CD4-positive, alpha-beta T cell treated with Interleukin-1 beta for 1 hour (primary cell): Measurements from ENCODE around the gene NRXN2.
A peak's percentile ranks its signal among the peaks of the same experiment; 100 is the strongest.

Experiments
- DNase-seq, 2 donors: peaks; one replicate each; pipeline ENCODE4 v3.0.0-alpha.2; 2020 to 2022

Gene NRXN2

DNA sequence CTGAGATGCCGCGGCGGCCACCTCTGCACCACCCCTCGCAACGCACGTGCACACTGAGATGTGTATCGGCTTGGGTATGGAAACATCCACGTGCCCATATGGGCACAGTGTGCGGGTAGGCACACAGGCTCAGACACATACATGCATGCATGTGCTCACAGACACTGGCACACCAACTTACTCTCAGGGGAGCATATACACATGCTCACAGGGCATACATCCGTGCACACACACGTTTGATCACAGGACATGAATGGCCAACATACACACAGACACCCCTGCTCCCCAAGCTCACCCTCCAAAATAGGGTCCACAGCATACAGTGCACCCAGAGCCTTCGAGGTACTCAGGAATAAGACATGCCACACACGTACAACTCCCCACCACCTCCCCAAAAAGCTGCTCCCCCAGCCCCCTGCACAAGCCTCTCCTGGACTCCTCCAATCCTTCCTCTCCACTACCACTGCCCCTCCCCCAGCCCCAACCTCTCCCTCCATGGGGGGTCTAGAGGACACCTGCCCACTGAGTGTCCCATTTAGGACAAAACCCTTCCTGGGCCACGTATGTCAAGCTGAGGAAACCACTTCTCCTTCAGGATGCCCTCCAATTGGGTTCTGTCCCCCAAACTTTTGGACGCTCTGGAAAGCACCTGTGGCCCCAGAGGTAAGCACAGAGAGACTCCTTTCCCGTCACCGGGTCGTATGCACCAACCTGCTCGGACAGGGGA is 78.9 kb downstream of the NRXN2 start:
- DNase-seq: no peak

DNA sequence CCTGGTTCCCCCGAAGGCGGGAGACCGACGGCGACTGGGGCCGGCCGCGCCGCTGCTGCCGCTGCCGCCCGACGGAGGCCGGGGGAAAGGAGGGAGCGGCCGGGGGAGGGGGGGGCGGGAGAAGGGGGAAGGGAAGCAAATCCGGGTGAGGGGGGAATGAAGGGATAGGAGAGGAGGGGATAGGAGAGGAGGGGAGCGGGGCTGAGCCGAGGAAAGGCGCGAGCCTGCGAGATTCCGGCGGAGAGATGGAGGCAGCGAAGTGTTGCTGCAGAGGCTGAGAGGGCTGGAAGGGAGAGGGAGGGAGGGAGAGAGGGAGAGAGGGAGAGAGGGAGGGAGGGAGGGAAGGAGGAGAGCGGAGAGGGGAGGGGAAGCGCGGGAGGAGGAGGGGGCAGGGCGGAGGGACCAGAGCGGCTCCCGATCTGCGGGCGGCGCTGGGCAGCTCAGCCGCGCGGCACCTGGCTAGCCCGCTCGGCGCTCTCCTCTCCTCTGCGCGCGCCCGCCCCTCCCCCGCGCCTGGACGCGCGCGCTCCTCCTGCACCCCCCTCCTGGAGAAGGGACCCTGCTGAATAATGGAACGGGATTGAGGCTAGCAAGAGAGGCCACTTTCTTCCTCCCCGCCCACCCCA is 79.6 kb downstream of the NRXN2 start:
- DNase-seq: no peak

DNA sequence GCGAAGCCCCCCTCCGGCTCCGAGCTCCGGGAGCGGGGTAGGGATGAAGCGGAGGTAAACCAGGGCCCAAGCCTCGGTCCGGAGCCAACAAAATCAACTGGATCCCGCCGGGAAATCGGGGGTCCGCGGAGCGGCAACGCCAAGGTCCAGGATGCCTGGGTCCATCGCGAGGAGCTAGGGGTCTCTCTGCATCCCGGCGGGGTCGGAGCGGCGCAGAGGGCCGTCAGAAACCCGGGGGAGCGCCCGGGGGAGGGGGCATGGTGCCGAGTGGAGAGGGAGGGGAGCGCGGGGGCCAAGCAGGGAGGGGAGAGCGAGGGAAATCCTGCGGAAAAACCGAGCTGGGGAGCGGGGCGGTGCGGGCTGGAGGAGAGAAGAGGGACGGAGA is 80.1 kb downstream of the NRXN2 start:
- DNase-seq: no peak

DNA sequence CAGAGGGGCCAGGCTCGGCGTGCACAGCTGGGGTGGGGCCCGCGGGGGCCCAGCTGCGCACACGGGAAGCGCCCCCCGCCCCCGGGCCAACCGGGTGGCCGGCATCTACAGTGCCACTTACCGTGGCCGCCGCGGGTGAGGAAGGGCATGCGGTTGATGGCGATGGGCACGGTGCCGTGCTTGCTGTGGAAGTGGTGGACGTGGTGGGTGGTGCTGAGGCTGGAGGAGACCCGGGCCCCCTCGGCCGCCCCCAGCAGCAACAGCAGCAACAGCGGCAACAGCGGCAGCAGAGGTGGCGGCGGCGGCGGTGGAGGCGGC is 80.6 kb downstream of the NRXN2 start:
- DNase-seq: no peak

DNA sequence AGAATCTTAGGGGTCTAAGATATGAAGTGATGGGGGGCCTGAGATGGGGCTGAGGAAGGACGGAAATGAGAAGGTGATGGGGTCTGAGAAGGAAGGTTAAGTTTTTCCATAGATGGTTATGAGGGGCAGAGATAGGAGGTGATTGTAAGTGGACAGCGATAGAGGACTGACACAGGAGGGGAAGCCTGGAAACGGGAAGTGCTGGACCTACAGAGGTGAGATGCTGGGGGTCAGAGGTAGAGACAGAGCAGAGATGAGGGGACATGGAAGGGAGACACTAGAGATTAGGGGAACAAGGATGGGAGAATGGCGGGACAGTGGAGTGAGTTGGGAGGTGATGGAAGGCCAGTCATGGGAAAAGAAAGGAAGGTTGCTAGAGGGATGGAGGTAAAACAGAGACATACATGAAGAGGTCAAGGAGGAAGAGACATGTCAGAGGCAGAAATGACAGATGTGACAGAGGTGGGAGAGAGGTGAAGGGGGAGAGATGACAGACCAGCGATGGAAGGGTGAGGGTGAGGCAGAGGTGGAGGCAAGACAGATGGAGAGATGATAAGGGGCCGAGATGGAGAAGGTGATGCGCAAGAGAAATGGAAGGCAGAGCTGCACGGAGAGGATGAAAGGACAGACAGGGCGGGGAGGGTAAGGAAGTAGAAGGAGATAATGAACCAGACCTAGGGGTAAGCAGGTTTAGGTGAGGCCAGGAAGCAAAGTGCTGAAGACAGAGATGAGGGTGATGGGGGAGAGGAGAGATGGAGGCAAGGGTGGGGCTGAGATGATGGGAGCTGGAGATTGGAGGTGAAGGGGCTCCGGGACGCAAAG is 81.2 kb downstream of the NRXN2 start:
- no peak for DNase-seq

DNA sequence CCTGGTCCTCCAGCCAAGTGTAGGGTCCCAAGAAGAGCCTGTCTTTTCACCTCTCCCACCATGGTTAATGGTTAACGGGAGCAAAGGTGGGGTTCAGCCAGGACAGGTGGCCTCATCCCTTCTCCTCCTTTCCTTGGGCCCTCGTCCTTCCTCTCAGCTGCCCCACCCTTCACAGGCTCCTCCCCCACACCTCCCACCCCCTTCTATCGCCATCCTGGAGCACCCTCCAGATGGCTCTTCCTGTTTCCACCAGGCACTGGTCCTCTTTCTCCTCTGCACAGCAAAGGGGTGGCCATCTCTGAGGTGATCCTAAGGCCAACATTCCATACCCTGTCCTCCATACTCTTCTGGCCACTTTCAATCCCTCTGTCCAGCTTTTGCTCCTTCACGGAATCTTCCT is 83.1 kb downstream of the NRXN2 start:
- no peak for DNase-seq

DNA sequence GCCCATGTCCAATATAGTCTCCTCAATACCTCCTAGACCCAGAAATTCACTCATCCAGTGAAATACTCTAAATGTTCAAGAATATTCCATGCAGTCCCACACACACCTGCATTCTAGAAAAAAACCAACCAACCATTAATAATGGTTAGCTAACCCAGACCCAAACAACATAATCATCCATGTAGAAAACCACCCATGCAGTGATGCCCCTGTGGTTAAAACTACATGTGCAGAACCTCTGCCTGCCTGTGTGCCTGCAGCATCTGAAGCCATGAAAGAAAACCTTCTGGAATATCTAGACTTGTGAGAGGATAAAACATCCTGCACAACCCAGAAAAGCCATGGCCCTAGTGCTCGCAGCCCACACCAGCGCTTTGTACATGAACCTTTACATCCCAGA is 84.2 kb downstream of the NRXN2 start:
- no peak for DNase-seq

DNA sequence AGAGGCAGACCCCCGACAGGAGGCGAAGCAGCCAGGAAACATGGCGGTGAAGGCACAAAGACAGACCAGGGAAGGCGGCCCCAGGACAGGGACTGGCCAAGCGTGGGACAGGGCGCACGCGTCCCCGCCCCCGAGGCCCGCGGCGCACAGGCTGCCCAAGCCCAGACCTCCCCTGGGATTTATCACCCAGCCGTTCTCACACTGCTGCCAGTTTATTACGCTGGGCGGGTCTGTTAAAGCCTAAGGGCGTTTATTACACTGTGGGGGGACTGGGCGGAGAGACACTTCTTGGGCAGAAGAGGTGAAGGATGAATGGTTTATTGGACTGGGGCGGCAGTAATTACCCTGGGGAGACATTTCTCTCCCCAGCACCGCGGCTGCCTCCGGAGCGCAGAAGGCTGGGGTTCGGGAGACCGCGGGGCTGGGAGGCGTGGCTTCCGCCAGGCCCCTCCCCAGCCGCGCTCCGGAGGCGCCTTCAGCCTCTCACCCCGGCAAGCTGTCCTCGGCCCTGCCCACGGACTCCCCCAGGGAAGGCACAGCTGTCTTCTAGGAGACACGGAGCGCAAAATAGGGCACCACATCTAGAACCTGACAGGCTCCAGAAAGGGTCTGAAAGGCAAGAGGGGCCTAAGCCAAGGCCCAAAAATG is 84.9 kb downstream of the NRXN2 start:
- DNase-seq: no peak

DNA sequence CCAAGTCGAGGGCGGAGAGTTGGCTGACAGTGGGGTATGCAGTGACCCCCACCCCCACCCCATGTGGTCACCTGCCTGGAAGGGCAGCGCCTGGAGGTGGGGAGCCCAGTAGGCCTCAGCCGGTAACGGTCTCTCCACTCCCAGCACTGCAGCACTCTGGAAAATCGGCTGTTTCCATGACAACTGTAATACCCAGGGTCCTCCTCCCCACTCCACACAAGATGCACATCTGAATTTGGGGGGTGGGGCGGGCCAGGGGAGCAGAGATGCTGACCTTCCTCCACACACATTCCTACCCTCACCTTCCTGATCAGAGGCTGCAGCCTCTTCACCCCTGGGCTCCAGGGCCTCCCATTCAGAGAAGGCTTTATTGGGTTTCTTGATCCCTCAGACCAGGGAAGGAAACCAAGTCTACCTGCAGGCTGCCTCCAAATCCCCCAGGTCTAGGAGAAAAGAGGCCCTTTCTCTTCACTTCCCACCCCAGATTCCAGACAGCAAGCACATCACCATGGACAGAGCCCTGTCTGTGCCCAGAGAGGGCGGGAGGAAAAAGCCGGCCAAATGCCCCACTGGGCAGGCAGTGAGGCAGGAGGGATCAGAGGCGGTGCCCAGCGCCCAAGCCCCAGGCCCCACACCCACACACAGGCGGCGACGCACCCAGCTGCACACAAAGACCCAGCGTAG is 85.5 kb downstream of the NRXN2 start:
- no peak for DNase-seq

DNA sequence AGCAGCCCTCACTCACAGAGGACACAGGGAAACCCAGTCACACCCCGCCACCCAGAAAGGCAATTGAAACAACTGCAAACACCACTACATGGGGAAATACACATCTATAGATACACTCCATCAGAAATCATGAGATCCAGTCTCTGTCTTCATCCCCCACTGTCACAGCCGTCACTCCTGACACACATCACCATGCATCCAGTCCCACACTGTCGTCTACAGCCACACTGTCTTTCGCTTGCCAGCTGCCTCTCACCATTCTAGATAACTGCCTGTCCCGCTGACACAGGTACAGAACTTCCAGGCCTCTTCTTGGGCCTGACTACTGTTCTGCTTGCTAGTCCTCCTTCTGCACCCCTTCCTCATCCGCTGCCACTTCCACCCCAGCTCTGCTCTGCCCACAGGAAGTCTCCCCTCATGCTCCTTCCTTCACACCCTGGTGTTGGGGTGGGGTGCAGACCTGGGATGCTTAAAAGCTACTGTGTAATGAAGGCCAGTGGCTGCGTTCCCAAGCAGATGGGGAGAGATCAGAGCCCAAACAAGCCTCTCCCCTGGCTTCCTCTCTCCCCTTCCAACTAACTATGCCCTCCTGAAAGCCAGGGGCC is 89.3 kb downstream of the NRXN2 start:
- no peak for DNase-seq

DNA sequence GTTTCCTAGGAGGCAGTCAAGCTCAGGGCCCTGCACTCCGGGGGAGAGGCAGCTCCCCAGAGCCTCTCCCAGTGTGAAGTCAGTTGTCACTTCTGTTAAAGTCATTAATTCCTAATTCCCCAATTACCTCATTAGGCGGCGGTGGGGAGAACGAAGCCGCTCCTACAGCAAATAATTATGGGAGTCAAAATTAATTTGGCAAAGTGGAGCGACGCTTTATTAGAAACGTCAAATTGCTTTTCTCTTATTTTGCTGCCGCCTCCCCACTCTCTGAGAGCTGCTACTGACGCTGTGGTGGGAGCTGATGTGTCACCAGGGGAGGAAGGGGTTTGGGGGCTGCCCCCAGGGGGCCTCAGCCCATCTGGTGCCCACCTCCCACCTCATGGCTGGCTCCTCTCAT is 90.3 kb downstream of the NRXN2 start:
- DNase-seq: no peak

DNA sequence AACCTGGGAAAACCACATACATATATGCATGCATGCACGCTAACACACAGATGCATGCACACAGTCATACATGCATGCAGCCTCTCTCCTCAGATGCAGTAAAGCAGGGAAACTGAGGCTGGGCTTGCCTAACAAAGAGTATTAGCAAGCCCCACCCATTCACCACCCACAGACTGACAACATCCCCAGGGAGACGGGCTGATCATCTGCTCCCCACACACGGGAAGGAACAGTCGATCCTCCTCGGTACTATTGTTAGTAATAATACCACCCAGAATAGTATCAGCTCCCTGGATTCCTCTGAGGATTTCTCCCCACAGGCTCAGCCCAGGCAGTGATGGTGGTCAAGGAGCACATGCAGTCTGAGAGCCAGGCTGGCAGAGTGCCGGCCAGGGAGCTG is 90.8 kb downstream of the NRXN2 start:
- DNase-seq: no peak

DNA sequence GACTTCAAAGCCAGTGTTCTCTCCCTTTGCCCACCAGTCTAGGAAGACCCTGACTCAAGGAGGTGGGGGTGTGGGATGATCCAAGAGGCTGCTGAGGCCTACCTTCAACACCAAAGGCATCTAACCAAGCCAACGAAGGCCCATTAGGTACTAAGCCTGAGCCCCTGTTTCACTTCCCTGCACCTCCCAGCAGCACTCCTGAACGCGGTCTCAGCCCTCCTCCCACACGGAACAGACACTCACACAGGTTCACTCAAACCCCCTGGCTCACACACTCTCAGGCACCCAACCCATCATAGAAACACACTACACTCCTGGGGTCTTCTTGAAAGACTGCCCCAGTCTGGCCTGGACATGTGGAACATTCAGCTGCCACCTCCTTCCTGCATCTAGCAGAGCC is 91.3 kb downstream of the NRXN2 start:
- DNase-seq: no peak

DNA sequence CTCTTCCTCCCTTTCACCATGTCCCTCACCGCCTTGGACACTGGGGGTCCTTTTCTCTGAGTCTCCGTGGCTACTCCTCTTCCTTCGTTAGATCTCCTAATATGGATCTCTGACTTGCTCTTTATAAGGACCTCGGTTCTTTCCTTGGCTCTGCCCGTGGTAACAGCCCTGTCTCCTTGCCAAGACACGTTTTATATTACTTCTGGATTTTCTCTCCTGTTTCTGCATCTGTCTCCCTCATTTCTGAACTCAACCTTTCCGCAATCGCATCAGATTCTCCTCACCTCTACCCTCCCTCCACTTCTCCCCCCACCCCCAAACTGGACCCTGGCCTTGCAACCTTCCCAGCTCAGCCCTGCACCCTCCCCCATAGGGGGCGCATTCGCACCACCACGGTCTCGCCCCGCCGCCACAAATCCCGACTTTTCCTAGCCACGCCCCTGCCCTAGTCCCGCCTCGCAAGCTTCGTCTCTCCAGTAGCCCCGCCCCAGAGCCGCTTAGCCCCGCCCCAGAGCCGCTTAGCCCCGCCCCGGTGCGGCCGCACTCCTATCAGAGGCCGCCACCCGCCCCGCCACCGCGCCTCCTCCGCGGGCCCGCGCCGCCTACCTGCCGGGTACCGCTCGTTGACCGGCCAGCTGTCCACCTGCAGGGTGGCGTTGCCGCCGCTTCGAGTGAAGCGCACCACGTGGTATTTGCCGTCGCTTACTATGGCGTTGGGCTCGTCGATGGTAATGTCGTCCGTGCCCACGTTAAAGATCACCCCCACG is 93.0 kb downstream of the NRXN2 start:
- no peak for DNase-seq

DNA sequence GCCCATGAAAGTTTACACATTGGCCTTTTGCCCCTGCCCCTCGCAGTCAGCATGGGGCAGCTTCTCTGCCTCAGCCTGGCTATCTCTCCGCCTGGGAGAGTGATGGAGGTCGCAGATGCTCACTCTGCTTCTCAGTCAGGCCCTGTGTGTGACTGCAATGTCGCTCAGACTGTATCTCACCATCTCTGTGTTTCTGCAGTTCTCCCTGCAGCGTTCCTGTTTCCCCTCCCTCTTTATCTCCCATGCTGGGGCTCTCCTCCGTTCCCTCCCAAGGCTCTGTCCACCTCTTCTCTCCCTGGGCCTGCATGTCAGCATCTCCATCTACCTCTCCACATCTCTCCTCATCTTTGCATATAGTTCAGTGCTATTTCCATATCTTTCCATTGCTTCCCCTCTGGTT is 93.9 kb downstream of the NRXN2 start:
- DNase-seq: no peak

DNA sequence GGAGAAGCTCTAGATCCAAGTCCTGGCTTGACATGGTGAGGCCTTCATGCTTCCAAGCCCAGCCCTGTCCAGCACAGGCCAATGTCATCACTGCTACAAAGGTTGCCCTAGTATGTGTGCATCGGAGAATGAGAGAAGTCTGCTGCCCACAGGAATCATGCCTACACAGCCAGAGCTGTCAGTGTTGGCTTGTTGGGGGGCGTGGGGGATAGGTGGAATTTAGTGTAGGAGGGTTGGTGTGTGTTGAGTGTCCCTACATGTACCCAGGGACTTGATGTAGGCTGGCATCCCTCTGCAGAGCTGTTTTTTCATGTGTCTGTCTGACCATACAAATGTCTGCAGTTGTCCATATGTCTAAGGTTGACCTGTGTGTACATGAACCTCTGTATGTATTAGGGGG is 94.4 kb downstream of the NRXN2 start:
- no peak for DNase-seq

DNA sequence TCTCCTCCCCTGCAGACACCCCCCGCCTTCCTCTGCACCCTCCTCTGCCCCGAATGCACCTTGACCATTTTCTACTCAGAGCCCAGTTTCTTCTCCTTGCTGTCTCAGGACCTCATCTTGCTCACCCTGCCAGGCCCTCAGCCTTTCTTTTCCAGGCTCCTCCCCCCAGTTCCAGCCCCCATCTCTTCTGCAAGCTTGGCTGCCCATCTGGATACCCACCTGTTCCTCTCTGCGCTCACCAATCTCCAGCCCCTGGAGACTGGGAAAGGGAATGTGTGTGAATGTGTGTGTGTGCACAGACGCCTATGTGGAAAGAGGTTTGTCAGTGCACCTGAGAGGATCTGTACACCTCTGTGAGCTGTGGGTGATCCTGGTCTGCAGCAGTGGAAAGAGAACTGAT is 95.6 kb downstream of the NRXN2 start:
- DNase-seq: no peak

DNA sequence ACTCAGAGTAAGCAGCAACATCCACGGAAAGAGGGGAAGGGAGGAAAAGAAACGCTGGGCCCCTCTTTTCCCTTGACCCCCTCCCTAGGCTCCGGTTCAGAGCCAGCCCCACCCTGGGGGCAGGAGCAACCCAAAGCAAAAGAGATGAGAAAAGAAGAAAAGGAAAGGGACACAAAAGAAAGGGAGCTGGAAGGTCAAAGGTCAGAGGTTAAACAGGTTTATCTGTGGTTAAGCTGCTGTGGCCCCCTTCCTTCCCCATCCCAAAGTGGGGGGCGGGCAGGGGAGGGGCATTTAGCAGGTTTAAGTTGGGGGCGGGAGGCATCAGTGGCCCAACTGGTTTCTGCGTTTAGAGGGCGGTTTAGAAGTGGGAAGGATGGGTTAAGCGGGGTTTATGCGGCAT is 96.4 kb downstream of the NRXN2 start:
- no peak for DNase-seq

DNA sequence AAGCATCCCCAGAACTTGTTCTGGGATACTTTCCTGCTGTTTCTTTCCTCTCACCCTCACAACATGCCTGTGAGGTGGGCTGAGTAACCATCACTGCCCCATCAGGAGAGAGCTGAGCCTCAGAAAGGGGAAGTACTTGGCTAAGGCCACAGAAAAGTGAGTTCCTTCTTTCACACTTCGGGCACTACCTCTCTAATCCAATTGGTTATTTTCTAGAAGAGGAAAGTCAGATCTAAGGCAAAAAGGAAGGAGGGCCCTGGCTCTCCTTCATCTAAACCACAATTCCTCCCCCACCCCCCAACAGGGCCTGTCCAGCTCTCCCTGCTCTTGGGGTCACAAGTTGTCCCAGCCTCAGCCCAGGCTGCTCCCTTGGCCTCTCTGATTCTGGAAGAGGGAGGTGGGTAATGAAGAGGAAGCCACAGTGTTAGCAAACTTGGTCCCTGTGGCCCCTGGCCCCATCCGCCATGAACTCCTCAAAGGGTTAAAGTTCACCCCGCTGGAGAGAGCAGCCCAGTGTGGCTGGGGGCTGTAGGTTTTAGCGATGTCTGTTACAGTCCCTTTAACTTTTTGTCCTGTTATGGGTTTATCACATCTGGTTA is 98.0 kb downstream of the NRXN2 start:
- DNase-seq: peak in 1 of 2 donors; percentile 40

DNA sequence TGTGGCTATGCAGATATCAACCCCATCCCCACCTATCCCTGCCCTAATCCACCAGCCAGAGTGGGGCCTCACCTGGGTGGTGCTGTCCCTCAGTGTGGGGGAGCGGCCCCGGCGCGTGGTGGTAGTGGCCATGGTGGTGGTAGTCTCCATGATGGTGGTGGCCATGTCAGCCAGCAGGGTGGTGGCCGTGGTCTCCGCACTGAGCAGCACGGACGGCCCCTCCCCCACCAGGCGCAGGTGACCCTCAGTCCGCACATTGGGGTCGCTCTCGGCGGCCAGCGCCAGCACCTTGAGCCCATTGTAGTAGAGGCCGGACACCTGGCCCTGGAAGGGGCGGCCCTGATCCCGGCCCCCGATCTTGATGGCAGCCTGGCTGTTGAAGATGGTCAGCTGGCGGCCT is 100.3 kb downstream of the NRXN2 start:
- DNase-seq: no peak

DNA sequence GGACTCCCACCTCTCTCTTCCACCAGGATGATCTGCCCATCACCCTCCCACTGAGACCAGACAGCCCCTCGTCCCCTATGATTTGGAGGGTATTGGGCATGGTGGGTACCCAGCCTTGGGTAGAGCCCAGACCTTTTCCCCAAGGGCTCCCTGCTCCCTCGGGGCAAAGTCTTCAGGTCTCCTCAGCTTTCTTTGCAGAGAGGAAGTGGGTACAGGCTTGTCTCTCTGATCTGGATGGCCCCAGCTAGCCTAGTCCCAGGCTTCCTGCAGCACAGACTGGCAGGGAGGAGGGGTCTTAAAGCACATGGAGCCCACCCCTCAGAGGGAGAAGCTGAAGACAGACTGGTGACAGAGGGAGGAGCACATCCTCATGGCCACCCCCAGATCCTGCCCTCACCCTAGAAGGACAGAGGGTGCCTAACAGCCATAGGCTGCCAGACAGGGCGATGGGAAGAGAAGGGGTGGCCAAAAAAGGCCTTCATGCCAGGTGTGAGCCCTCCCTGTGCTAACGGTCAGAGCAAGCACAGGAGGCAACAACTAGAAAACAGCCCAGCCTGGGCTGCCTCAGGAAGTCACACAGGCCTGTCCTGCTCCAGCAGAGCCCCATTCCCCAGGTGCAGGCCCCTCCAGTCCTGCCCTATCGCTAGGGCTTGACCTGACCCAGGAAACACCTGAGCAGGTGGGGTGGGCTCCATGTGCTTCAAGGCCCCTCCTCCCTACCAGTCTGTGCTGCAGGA is 101.5 kb downstream of the NRXN2 start:
- no peak for DNase-seq
